ENCODE data around the gene CDK13. TPM values are rescaled to one million over a fixed set of nuclear protein-coding genes. Genes with fewer than 3 reads are reported as not detected.

The CDK13 gene
- total RNA-seq, 2 experiments from 2014 or later: 29.6 to 30.5 TPM

DNA sequence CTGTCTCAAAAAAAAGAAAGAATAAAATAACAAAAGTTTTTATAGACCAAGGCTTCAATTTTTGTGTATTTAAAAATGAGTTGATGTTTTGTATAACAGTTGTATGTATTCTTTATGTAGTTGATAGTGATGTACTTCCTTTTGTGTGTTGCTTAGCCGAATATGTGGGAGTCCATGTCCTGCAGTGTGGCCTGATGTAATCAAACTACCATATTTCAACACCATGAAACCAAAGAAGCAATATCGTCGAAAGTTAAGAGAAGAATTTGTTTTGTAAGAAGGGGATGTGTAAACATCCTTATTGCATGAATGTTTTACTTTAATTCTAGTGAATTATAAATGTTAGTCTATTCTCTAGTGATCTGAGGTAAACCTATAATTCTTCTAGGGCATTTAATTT lies 127.8 kb downstream of the CDK13 start:
- H3K36me3 Mint-ChIP-seq: no peaks in the 10 kb centered on the region
- no peaks in the 10 kb centered on the region for H3K4me1 Mint-ChIP-seq (ENCODE audit: low read depth)
- intact Hi-C loops (cut with micrococcal nuclease): no loop called here
- DNase-seq: no peak
- no peaks in the 10 kb centered on the region for H3K27me3 Mint-ChIP-seq
- ChIA-PET CTCF (interaction anchor here (1.0 to 1.6 kb wide), 2 partner anchors 182 to 497 kb away, joined by 3 to 4 read pairs; no protein-coding TSS in a partner anchor), POLR2A (no interaction called here)
- H3K9me3 Mint-ChIP-seq: no peaks in the 10 kb centered on the region
- H3K4me3 Mint-ChIP-seq: no peak overlapping the region
- no peak overlapping the region for H3K27ac Mint-ChIP-seq

DNA sequence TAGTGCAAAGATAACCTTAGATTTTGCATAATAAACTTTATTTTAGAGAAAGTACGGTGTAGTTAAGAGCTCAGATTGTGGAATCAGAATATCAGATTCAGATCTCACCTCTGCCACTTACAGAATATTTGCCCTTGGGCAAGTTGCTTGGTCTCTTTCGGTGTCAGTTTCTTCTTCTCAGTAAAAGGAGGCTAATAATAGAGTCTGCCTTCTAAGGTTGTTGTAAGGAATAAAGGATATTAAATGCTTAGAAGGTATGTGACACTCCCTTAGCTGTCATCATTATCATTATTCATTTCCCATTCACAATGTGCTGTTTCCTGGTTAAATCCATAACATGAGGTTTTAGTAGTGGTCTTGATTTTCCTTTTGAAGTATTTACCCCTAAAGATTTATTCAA lies 142.1 kb downstream of the CDK13 start:
- H3K27me3 Mint-ChIP-seq: no peaks in the 10 kb centered on the region
- CTCF ChIA-PET: interaction anchor here (0.6 to 1.7 kb wide), 4 partner anchors 40 to 511 kb away, joined by 3 to 4 read pairs (median 4); partner anchors contain the start of genes MPLKIP and SUGCT
- H3K9me3 Mint-ChIP-seq: no peaks in the 10 kb centered on the region
- POLR2A ChIA-PET: no interaction called here
- peaks cover 30% of the 10 kb centered on the region for H3K36me3 Mint-ChIP-seq
- peaks cover 7% of the 10 kb centered on the region for H3K4me1 Mint-ChIP-seq (ENCODE audit: low read depth)
- H3K27ac Mint-ChIP-seq: no peak overlapping the region
- H3K4me3 Mint-ChIP-seq: no peak overlapping the region
- intact Hi-C loops (cut with micrococcal nuclease): no loop called here
- DNase-seq: no peak

DNA sequence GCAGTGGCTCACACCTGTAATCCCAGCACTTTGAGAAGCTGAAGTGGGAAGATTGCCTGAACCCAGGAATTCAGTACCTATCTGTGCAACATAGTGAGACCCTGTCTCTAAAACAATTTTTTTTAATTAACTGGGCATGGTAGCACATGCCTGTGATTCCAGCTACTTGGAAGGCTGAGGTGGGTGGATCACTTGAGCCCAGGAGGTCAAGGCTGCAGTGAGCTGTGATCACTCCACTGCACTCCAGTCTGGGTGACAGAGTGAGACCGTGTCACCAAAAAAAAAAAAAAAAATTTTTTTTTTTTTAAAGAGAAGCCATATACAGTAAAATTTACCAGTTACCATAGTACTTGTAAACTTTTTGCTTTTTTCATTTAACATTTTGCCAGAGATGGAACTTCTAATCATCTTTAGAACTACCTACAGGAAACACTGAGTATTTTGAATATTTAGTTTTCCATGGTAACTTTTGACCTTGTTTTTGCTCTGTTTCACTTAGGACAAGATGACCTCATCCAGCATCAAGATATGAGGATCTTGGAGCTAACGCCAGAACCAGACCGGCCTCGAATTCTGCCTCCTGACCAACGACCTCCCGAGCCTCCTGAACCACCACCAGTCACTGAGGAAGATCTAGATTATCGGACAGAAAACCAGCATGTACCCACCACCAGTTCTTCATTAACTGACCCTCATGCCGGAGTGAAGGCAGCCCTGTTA lies 143.7 kb downstream of the CDK13 start:
- intact Hi-C loops (cut with micrococcal nuclease): no loop called here
- ChIA-PET POLR2A (interaction anchor here (0.6 kb wide), 1 partner anchor 66 kb away, joined by 3 read pairs; no protein-coding TSS in a partner anchor), CTCF (interaction anchor here (1.7 kb wide), 1 partner anchor 41 kb away, joined by 3 read pairs; the partner anchor contains the start of genes MPLKIP and SUGCT)
- no peaks in the 10 kb centered on the region for H3K27me3 Mint-ChIP-seq
- H3K27ac Mint-ChIP-seq: no peak overlapping the region
- no peak for DNase-seq
- H3K9me3 Mint-ChIP-seq: no peaks in the 10 kb centered on the region
- no peak overlapping the region for H3K4me3 Mint-ChIP-seq
- H3K4me1 Mint-ChIP-seq (ENCODE audit: low read depth): peaks cover 11% of the 10 kb centered on the region
- peaks cover 22% of the 10 kb centered on the region for H3K36me3 Mint-ChIP-seq

DNA sequence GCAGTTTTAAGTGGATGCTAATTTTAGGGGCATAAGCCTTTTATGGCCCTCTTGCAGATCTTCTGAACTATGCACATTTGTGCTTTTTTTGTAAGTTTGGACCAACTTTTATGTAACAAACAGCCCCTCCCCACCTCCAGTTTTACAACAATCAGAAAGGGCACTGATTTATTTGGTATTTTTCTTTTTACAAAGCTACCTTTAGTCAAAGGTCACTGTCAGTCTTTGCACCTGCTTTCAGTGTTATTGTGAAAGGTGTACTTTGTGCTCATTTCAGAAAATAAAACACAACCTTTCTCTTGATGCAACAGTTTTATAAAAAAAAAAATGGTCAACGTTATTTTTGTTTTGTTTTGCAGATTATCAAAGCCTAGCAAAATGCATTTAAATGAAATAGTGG lies 145.2 kb downstream of the CDK13 start:
- Mint-ChIP-seq H3K4me3 (no peak overlapping the region), H3K4me1 (ENCODE audit: low read depth) (peaks cover 6% of the 10 kb centered on the region), H3K9me3 (no peaks in the 10 kb centered on the region), H3K27me3 (no peaks in the 10 kb centered on the region), H3K36me3 (peaks cover 18% of the 10 kb centered on the region), H3K27ac (no peak overlapping the region)
- CTCF ChIA-PET: no interaction called here
- POLR2A ChIA-PET: no interaction called here
- no peak for DNase-seq
- intact Hi-C loops (cut with micrococcal nuclease): no loop called here

DNA sequence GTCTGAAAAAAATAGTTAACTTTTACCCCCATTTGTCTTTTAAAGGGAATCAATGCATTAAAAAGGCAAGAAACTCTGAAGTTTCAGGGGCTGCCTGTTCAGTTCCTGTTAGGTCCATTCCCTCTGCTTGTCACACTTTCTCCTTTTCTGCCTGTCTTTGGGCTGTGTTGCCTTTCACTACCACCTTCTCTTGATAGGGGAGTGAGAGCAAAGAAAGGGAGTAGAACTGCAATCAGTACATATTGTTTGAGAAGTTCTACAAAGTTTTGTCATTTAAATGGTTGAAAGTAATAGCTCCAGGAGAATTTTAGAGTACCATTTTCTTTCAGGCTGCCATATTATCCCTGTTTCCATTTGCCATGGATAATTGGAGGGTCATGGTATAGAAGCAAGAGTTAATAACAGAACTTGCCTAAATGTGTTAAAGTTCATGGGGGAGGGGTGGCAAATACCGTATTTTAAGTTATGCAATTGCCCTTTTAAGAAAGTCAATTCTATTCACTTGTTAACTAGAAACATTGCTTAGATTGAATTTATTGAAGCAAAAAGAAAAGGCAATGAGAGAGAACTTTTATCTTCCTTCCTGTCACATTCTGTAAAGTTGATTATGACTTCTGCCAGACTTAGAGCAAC lies 145.8 kb downstream of the CDK13 start:
- no peak for DNase-seq
- peaks cover 6% of the 10 kb centered on the region for H3K4me1 Mint-ChIP-seq (ENCODE audit: low read depth)
- ChIA-PET POLR2A (no interaction called here), CTCF (no interaction called here)
- intact Hi-C loops (cut with micrococcal nuclease): no loop called here
- H3K9me3 Mint-ChIP-seq: no peaks in the 10 kb centered on the region
- H3K27me3 Mint-ChIP-seq: no peaks in the 10 kb centered on the region
- no peak overlapping the region for H3K27ac Mint-ChIP-seq
- no peak overlapping the region for H3K4me3 Mint-ChIP-seq
- H3K36me3 Mint-ChIP-seq: peaks cover 17% of the 10 kb centered on the region

DNA sequence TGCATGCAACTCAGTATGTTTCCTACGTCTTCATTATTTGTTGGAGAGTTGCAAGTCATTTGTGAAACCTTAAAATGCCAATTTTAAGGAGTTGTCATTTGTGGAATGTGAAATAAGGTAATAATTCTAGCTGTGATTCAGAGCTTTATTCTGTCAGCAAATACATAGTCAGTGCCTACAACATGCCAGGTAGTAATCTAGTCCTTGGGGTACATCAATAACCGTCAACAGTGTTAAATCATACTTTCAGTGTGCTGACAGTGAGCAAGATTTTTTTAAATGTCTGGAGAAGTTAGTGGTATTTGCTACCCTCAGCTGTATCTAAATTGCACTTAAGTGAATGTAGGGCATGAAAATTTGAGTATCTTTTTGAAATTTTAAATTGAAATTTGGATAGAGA lies 147.7 kb downstream of the CDK13 start:
- intact Hi-C loops (cut with micrococcal nuclease): no loop called here
- no peak for DNase-seq
- CTCF ChIA-PET: no interaction called here
- H3K27me3 Mint-ChIP-seq: no peaks in the 10 kb centered on the region
- POLR2A ChIA-PET: no interaction called here
- no peaks in the 10 kb centered on the region for H3K9me3 Mint-ChIP-seq
- H3K4me1 Mint-ChIP-seq (ENCODE audit: low read depth): peaks cover 6% of the 10 kb centered on the region
- no peak overlapping the region for H3K4me3 Mint-ChIP-seq
- no peak overlapping the region for H3K27ac Mint-ChIP-seq
- peaks cover 15% of the 10 kb centered on the region for H3K36me3 Mint-ChIP-seq

DNA sequence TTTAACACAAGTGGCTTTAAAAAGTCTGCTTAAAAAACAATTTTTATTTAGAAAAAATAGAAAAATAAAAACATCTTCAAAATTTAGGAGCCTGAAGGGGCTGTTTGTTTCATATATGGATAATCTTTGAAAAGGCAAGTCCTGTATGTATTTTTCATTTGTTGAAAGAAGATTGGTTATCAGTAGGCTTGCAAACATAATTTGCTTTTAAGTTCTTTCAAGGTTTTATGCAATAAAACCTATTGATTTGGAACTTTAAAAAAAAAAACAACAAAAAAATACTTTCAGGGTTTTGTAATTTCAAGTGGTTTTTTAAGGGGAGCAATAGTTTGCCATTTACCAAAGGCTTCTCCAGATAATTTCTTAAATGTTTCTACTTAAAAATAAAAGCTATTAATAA lies 148.8 kb downstream of the CDK13 start:
- ChIA-PET POLR2A (no interaction called here), CTCF (interaction anchor here (0.7 kb wide), 1 partner anchor 331 kb away, joined by 3 read pairs; no protein-coding TSS in a partner anchor)
- Mint-ChIP-seq H3K9me3 (no peaks in the 10 kb centered on the region), H3K4me1 (ENCODE audit: low read depth) (peaks cover 6% of the 10 kb centered on the region), H3K27ac (no peak overlapping the region), H3K36me3 (peaks cover 11% of the 10 kb centered on the region), H3K27me3 (no peaks in the 10 kb centered on the region), H3K4me3 (no peak overlapping the region)
- no peak for DNase-seq
- intact Hi-C loops (cut with micrococcal nuclease): no loop called here

DNA sequence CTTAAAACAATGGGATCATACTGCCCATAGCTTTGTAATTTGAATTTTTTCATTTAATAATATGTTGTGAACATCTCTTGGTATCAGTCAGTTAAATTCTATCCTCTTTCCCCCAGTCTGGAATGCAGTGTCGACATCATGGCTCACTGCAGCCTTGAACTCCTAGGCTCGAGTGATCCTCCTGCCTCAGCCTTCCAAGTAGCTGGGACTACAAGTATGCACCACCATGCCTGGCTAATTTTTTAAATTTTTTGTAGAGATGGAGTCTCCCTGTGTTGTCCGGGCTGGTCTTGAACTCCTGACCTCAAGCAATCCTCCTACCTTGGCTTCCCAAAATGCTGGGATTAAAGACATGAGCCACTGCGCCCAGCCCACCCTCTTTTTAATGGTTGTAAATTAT lies 149.8 kb downstream of the CDK13 start:
- CTCF ChIA-PET: no interaction called here
- DNase-seq: no peak
- POLR2A ChIA-PET: no interaction called here
- Mint-ChIP-seq H3K9me3 (no peaks in the 10 kb centered on the region), H3K4me3 (no peak overlapping the region), H3K4me1 (ENCODE audit: low read depth) (peaks cover 6% of the 10 kb centered on the region), H3K27me3 (no peaks in the 10 kb centered on the region), H3K36me3 (peaks cover 2% of the 10 kb centered on the region), H3K27ac (no peak overlapping the region)
- intact Hi-C loops (cut with micrococcal nuclease): no loop called here

DNA sequence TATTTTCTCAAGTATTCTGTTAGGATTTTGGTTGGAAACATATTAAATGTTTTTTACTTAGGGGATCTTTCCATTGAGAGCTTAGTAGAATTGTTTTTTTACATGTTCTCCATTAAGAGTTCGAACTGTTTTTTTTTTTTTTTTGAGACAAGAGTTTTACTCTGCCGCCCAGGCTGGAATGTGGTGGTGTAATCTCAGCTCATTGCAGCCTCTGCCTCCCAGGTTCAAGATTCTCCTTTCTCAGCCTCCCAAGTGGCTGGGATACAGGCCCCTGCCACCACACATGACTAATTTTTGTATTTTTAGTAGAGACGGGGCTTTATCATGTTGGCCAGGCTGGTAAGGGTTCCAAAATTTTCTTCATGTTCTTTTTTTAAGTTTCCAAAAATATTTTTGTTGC lies 151.1 kb downstream of the CDK13 start:
- ChIA-PET POLR2A (no interaction called here), CTCF (interaction anchor here (0.6 kb wide), 1 partner anchor 1176 kb away, joined by 3 read pairs; no protein-coding TSS in a partner anchor)
- Mint-ChIP-seq H3K9me3 (no peaks in the 10 kb centered on the region), H3K27ac (no peak overlapping the region), H3K36me3 (peaks cover 2% of the 10 kb centered on the region), H3K4me3 (no peak overlapping the region), H3K4me1 (ENCODE audit: low read depth) (peaks cover 4% of the 10 kb centered on the region), H3K27me3 (no peaks in the 10 kb centered on the region)
- intact Hi-C loops (cut with micrococcal nuclease): no loop called here
- DNase-seq: no peak

DNA sequence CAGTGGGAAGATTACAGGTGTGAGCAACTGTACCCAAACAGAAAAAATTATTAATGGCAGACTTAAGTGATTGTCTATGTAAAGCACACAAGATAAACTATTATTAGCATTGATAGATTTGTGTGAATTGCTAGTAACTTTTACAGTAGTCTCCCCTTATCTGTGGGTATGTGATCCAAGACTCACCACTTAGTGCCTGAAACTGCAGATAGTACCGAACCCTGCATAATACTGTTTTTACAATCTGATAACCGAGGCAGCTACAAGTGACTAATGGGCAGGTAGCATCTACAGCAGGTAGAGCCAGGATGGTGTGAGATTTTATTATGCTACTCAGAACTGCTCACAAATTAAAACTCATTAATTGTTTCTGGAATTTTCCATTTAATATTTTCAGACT lies 152.8 kb downstream of the CDK13 start:
- no peak for DNase-seq
- ChIA-PET POLR2A (no interaction called here), CTCF (no interaction called here)
- Mint-ChIP-seq H3K27ac (no peak overlapping the region), H3K4me3 (no peak overlapping the region), H3K27me3 (no peaks in the 10 kb centered on the region), H3K9me3 (no peaks in the 10 kb centered on the region), H3K36me3 (no peaks in the 10 kb centered on the region), H3K4me1 (ENCODE audit: low read depth) (no peaks in the 10 kb centered on the region)
- intact Hi-C loops (cut with micrococcal nuclease): no loop called here

DNA sequence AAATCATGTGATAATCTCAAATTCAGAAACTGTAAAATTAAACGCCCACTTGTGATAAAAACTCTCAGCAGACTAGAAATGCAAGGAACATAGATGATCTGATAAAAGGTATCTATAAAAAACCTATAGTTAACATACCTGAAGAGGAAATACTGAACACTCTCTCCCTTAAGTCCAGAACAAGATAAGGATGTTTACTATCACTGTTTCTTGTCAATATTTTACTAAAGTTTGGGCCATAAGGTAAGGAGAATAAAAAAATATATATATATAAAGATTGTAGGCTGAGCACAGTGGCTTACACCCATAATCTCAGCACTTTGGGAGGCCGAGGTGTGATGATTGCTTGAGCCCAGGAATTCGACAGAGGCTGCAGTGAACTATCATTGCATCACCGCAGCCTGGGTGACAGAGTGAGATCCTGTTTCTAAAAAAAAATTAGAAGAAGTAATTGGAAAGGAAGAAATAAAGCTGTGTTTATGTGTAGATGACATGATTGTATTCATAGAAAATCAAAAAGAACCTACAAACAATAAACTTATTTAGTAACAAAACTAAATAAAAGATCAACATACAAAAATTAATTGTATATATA lies 155.9 kb downstream of the CDK13 start:
- DNase-seq: no peak
- H3K27ac Mint-ChIP-seq: no peak overlapping the region
- no peaks in the 10 kb centered on the region for H3K27me3 Mint-ChIP-seq
- intact Hi-C loops (cut with micrococcal nuclease): no loop called here
- H3K4me1 Mint-ChIP-seq (ENCODE audit: low read depth): no peaks in the 10 kb centered on the region
- ChIA-PET CTCF (no interaction called here), POLR2A (no interaction called here)
- H3K36me3 Mint-ChIP-seq: no peaks in the 10 kb centered on the region
- H3K4me3 Mint-ChIP-seq: no peak overlapping the region
- no peaks in the 10 kb centered on the region for H3K9me3 Mint-ChIP-seq

DNA sequence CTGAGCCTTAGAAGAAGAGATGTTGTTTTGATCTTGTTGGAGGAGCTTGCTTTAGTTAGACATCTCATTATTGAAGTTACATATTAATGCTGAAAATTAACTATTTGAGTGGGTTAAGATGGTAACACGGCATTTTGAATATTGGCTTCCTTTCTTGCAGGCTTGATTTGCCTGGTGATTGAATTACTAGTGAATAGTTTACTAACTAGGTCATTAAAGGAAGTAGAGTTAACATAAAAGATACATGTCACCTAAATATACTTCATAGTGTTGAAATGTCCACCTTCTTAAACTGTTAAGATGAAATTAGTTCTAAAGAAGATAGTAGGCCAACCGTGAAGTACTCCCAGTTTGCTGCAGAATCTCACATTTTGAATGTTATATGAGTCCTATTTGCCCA lies 165.9 kb downstream of the CDK13 start:
- Mint-ChIP-seq H3K4me3 (no peak overlapping the region), H3K36me3 (peaks cover 4% of the 10 kb centered on the region), H3K4me1 (ENCODE audit: low read depth) (no peaks in the 10 kb centered on the region), H3K9me3 (no peaks in the 10 kb centered on the region), H3K27me3 (no peaks in the 10 kb centered on the region), H3K27ac (no peak overlapping the region)
- ChIA-PET POLR2A (no interaction called here), CTCF (interaction anchor here (1.7 kb wide), 1 partner anchor 19 kb away, joined by 5 read pairs; the partner anchor contains the start of genes MPLKIP and SUGCT)
- no peak for DNase-seq
- intact Hi-C loops (cut with micrococcal nuclease): no loop called here

Measured in activated CD4-positive, alpha-beta memory T cell treated with anti-CD3 and anti-CD28 coated beads for 36 hours (primary cell).